Ishikawa (cell line): ENCODE results near the gene PAXX.

Source experiments
- CEBPB ChIP-seq: IDR thresholded peaks from 2 replicates; pipeline ENCODE4 v1.6.1; 2012
- CREB1 ChIP-seq: IDR thresholded peaks from 2 replicates; pipeline ENCODE4 v1.6.1; 2012; ENCODE audit warnings: low read depth
- EP300 ChIP-seq: IDR thresholded peaks from 2 replicates; pipeline ENCODE4 v1.6.1; 2012; ENCODE audit warnings: borderline replicate concordance
- NFIC ChIP-seq: IDR thresholded peaks from 2 replicates; pipeline ENCODE4 v1.6.1; 2012
- RAD21 ChIP-seq: IDR thresholded peaks from 2 replicates; pipeline ENCODE4 v1.6.1; 2012; ENCODE audit warnings: low read depth
- TAF1 ChIP-seq: IDR thresholded peaks from 2 replicates; pipeline ENCODE4 v1.6.1; 2012; ENCODE audit warnings: low read depth, mild to moderate bottlenecking
- TCF12 ChIP-seq: IDR thresholded peaks from 2 replicates; pipeline ENCODE4 v1.6.1; 2012; ENCODE audit warnings: low read depth
- TEAD4 ChIP-seq: IDR thresholded peaks from 2 replicates; pipeline ENCODE4 v1.6.1; 2012
- YY1 ChIP-seq: IDR thresholded peaks from 2 replicates; pipeline ENCODE4 v1.6.1; 2012; ENCODE audit warnings: low read depth
- ZBTB7A ChIP-seq: IDR thresholded peaks from 2 replicates; pipeline ENCODE4 v1.6.1; 2012; ENCODE audit warnings: low read depth
- TF ChIP-seq, protein P1 (sequence below): IDR thresholded peaks from 2 replicates; pipeline ENCODE4 v1.6.1; 2012
- TF ChIP-seq, protein P2 (sequence below): IDR thresholded peaks from 2 replicates; pipeline ENCODE4 v1.6.1; 2012; ENCODE audit warnings: low read depth, mild to moderate bottlenecking

- TF ChIP-seq, protein P1, sequence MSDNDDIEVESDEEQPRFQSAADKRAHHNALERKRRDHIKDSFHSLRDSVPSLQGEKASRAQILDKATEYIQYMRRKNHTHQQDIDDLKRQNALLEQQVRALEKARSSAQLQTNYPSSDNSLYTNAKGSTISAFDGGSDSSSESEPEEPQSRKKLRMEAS: peak; percentile 55; the same call in 1 of the 2 replicates
- TF ChIP-seq EP300 (no peak), CEBPB (no peak), ZBTB7A (peak; percentile 53; the same call in 1 of the 2 replicates), YY1 (no peak), TAF1 (no peak), RAD21 (peak; percentile 46), TEAD4 (no peak), NFIC (0 out of 2 replicates have a peak, but pooled peaks have one; percentile 31), CREB1 (no peak), TCF12 (peak; percentile 50; the same call in 1 of the 2 replicates)
- TF ChIP-seq, protein P2, sequence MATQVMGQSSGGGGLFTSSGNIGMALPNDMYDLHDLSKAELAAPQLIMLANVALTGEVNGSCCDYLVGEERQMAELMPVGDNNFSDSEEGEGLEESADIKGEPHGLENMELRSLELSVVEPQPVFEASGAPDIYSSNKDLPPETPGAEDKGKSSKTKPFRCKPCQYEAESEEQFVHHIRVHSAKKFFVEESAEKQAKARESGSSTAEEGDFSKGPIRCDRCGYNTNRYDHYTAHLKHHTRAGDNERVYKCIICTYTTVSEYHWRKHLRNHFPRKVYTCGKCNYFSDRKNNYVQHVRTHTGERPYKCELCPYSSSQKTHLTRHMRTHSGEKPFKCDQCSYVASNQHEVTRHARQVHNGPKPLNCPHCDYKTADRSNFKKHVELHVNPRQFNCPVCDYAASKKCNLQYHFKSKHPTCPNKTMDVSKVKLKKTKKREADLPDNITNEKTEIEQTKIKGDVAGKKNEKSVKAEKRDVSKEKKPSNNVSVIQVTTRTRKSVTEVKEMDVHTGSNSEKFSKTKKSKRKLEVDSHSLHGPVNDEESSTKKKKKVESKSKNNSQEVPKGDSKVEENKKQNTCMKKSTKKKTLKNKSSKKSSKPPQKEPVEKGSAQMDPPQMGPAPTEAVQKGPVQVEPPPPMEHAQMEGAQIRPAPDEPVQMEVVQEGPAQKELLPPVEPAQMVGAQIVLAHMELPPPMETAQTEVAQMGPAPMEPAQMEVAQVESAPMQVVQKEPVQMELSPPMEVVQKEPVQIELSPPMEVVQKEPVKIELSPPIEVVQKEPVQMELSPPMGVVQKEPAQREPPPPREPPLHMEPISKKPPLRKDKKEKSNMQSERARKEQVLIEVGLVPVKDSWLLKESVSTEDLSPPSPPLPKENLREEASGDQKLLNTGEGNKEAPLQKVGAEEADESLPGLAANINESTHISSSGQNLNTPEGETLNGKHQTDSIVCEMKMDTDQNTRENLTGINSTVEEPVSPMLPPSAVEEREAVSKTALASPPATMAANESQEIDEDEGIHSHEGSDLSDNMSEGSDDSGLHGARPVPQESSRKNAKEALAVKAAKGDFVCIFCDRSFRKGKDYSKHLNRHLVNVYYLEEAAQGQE: no peak
These were observed 36.2 kb downstream of the PAXX start for GRCh38 chr9:137028263-137029057.
